DMS114 treated with DMSO at 0.1 percent for 48 hours (cell line): Measurements from ENCODE around the gene CES4A.
"Not testable (repeated sequence)": the region's sequence is repeated elsewhere in the genome, so short reads cannot be mapped to it uniquely, and the experiment has no call there.

Source experiments
- DNase-seq: peaks from one replicate; lab custom pipeline; 2025; ENCODE audit not compliant: unreplicated experiment; lab: John Stamatoyannopoulos, UW

CES4A gene

GRCh38 chr16:66983033-66983432 is 5.4 kb upstream of the CES4A start:
- no peak for DNase-seq

DNA sequence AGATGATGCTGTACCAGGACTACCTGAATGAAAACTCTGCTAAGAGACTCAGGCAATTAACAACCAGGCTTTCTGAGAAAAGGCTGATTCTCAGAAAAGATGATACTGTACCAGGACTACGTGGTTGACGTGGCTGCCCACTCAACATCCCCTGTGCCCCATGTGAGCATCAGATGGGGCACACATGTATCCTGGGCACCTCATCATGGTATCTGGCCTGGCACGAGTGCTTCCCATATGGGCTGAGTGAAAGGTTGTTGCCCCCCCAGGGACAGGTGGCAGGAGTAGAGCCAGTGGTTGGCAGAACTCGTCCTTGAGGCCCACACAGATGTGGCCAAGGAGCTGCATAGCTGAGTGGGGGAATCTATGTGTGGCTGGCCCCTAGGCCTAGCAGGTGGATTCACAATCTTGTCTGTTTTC is 3.5 kb upstream of the CES4A start:
- DNase-seq: no peak

DNA sequence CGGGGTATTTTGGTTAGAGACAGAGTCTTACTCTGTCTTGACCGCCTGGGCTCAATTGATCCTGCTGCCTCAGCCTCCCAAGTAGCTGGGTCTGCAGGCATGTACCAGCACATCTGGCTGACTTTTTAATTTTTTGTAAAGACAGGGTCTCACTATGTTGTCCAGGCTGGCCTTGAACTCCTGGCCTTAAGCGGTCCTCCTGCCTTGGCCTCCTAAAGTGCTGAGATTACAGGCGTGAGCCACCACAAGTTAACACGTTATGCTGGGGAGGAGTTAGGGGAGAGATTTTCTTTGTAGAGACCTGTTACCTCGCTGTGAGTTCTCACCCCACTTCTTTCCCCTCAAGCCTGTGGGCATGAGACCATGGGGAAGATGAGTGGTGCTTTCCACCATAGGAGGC is 1.8 kb upstream of the CES4A start:
- DNase-seq: no peak

DNA sequence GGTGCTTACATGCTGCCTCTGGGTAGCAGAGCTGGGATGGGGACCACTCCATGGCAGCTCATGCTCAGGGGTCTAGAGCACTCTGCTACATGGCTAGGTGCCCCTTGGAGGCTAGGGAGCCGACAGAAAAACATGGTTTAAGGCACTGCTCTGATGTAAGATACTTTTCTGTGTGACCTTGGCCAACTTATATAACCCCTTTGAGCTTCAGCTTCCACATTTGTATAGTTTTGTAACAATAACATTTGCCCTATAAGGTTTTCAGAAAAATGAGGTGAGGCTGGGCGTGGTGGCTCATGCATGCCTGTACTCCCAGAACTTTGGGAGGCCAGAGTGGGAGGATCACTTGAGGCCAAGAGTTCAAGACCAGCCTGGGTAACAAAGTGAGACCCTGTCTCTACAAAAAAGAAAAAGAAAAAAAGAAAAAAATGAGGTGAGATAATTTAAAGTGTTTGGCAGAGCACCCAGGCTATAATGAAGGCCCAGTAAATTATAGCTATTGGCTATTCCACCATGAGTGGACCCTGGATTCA is 3.2 kb downstream of the CES4A start:
- DNase-seq: no peak

DNA sequence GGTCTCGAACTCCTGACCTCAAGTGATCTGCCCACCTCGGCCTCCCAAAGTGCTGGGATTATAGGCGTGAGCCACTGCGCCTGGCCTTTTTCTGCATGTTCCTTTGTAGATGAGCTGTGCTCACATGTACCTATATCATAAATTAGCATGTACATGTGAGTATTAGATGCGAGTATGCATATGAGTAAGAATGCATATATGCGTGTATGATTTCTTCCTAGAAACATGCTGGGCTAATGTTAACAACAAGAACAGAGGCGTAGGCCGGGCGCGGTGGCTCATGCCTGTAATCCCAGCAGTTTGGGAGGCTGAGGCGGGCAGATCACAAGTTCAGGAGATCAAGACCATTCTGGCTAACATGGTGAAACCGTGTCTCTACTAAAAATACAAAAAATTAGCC is 5.2 kb downstream of the CES4A start:
- not testable (repeated sequence) for DNase-seq

DNA sequence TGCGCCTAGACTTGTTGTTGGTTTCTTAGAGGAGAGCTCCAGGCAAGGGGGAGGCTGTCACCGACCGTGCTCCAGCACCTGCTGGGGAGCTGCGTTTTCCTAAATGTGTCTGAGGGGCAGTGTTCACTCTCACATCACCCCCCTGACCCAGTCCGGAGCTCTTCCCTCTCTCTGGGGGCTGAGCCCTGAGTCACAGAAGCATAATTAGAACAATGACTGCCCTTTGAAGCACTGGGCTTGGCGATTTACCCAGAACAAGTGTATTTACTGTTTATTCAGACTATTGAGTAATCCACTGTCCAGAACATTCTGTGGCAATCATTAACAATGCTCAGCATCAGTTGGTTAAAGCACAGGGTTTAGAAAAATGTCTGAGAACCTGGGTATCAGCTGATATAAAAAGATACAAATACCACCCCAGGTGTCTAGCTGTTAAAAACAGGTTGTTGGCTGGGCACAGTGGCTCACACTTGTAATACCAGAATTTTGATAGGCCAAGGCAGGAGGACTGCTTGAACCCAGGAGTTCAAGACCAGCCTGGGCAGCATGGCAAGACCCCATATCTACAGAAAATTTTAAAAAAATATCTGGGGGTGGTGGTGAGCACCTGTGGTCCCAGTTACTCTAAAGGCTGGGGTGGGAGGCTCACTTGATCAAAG is 8.1 kb downstream of the CES4A start:
- no peak for DNase-seq

DNA sequence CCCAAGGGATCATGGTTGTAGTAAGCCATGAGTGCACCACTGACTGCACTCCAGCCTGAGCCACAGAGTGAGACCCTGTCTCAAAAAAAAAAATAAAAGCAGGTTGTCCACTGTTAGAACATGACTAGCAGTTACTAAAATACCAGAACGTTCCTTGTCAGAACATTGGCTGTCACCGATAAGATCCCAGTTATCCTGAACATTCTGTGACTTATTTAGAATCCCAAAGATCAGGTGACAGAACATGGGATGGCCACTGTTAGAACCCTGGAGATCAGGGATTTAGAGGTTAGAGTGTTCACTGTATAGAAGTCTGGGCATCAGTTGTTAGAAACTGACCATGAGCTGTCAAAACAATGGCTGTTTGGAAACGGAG is 8.6 kb downstream of the CES4A start:
- no peak for DNase-seq

DNA sequence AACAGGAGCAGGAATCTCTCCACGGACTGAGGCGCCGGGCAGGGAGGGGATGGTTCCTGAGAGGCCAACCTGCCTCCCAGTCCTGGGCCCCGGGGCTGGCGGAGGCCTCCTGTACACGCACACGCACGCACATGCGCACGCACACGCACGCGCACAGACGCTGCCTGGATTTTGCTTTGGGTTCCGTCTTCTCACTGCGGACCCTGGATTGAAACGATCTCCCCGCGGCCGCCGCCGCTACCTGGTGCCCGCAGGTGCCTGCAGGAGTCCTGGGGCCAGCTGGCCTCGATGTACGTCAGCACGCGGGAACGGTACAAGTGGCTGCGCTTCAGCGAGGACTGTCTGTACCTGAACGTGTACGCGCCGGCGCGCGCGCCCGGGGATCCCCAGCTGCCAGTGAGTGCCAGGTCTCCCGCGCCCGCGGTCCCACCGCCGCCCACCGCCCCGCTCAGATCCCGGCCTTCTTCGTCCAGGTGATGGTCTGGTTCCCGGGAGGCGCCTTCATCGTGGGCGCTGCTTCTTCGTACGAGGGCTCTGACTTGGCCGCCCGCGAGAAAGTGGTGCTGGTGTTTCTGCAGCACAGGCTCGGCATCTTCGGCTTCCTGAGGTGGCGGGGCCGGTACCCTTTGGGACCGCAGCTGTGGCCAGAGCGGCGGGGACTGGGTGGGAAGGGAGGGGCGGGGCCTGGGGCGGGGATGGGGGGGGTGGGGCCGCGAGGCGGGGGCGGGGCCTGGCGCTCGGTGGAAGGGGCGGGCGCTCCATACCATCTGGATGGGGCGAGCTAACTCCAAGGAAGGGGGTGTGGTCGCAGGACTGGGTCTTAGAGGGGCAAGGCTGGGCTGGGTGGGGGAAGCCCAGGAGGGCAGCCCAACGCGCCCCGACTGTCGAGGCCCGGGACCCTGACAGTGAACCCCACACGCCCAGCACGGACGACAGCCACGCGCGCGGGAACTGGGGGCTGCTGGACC is 12.3 kb downstream of the CES4A start:
- DNase-seq: peak; percentile 48

DNA sequence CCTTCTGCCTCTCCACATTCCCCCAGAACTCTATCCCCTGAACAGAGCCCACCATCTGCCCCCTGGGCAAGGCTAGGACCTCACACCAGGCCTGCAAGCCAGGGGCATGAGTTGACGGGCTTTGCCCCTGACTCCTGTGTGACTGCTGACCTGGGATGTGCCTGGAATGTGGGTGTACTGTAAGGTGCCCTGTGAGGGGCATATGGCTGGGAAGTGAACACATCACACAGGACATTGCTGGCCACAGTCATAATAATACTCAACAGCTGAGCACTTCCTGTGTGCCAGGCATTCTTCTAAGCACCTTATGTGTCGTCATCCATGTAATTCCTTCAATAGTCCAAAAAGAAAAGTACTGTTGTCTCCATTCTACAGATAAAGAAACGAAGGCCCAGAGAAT is 13.3 kb downstream of the CES4A start:
- no peak for DNase-seq

DNA sequence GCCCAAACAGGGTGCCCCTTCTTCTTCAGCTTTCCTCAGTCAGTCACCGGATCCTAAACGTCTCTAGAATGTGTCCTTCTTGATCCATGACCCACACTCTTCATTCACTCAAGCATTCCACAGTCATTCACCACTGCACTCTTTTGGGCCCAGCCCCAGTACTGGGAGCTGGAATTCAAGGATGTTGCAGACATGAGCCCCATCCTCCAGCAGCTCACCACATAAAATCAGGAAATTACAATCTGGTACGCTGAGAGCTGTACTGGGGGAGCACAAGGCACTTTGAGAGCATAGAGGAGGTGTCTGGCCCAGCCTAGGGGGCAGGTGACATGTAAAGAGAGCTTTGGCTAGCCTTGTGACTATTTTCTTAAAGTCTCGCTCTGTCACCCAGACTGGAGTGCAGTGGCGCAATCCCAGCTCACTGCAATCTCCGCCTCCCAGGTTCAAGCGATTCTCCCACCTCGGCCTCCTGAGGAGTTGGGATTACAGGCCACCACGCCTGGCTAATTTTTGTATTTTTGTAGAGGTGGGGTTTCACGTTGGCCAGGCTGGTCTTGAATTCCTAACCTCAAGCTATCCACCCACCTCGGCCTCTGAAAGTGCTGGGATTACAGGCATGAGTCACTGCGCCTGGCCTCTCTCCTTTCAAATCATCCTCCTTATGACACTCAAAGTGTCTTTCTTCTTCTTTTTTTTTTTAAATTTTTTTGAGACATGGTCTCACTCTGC is 18.7 kb downstream of the CES4A start:
- no peak for DNase-seq

DNA sequence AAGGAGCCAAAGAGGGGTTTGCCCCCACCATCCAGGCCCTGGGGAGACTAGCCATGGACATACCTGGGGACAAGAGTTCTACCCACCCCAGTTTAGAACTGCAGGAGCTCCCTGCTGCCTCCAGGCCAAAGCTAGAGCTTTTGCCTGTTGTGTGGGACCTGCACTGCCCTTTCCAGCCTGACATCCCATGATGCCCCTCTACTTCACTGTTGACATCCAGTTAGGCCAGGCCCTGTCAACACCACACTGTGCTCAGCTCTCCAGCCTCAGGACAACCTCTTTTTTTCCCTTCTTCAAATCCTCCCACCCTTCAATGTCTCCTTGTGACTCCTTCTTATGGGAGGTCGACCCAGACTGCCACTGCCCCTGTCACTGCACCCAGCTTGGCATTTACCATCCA is 20.8 kb downstream of the CES4A start:
- DNase-seq: no peak

GRCh38 chr16:67011274-67011673 is 22.9 kb downstream of the CES4A start:
- DNase-seq: no peak

DNA sequence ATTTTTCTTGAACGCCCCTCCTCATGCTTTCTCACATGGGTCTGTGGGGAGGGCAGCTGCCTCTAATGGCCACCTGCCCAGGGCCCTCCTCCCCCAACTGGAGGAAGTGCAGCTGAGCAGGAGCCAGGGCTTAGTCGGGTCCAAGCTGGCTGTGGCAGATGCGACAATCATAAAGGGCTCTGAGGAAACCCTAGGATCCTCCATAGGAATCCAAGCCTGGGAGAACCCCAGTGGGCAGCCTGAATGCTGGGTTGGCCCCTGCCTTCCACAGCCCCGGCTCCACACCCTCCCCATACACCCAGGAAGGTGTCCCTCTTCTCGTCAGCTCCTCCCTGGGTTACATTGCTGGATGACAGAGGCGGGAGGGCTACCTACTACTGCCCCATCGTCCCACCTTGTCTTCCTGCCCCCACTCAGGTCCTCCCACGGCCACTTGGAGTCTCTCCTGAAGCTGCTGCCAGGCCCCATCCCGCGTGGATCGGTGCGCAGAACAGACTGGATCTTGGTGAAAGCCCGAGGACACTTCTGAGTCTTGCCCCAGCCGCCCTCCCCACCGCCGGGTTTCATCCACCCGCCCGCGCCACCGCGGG is 24.9 kb downstream of the CES4A start:
- no peak for DNase-seq

DNA sequence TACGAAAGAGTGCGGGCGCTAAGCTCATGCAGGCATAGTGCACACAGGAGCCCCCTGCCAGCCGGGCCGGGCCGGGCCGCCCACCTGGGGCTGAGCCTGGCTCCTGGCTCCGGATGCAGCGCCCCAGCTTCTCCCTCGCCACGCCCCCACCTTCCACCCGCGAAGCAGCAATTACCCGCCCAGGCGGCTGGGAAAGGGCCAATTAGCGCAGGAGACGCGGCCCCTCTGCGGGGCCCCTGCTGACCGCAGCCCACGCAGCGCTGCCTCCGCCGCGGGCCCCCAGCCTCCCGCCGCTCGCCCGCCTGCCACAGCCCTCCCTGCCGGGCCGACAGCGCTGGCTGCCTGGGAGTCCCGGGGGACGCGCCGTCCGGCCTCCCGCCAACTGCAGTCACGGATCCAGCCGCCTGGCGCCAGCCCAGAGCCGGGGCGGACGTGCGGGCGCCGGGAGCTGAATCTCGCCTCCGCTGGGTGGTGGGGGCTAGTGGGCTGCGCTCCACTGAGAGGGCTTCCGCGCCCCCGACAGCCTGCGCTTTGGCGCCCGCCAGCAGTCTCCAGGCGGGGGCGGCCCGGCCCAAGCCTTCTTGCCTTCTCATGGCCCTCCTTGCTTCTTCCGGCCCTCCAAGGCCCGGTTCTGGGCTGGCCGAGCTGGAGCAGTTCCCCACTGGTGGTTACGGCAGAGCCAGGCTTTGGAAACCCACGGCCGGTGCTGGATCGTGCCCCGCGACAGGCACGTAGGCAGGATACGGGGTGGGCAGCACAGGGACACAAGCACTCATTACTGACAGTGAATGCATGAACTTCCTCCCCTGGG is 25.6 kb downstream of the CES4A start:
- peak; percentile 47 for DNase-seq

DNA sequence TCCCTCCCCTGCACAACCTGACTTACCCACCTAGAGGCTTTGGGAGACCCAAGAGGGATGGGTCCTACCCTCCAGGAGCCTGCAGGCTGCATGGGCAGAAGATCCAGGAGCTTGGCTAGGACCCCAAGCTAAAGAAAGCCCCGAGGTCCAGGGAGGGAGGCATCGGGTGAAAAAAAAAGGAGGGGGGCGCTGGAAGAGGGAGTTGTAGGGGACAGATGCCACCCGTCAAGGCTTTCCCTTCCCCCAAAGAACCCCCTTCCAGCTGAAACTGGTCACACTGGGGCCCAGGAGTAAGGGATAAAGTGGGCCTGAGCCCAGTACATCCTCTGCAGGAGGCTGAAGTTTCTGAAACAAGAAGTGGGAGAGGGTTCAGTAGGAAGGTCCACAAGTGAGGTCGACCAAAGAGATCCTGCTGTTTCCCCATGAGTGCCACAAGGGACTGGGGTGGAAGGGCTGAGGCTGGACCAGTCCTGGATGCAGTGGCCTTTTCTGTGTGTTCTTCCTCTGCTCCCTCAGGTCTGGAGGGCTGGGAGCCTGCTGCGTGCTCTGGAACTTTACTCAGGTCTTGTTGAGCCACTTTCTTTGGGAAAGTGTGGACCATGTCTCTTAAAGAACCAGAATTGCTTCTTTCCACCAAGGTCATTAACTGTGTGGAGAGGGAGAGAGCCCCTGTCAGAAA is 26.4 kb downstream of the CES4A start:
- no peak for DNase-seq

- DNase-seq: no peak
Measured at GRCh38 chr16:67015313-67015731, 26.9 kb downstream of the CES4A start.

- no peak for DNase-seq
Measured at GRCh38 chr16:67016143-67016542, 27.8 kb downstream of the CES4A start.

- DNase-seq: no peak
Measured at GRCh38 chr16:67016681-67017420, 28.5 kb downstream of the CES4A start.

- DNase-seq: no peak
Measured at GRCh38 chr16:67017421-67017750, 29.0 kb downstream of the CES4A start.
